ENCODE results near the gene TOMM40L. TPM values are rescaled to one million over a fixed set of nuclear protein-coding genes. Genes with fewer than 3 reads are reported as not detected.

The TOMM40L gene
- total RNA-seq, 1 donor from 2014 or later = 16.3 TPM

GRCh38 chr1:161198194-161198896, 27.5 kb upstream of the TOMM40L start:
- TF ChIP-seq, protein P1, sequence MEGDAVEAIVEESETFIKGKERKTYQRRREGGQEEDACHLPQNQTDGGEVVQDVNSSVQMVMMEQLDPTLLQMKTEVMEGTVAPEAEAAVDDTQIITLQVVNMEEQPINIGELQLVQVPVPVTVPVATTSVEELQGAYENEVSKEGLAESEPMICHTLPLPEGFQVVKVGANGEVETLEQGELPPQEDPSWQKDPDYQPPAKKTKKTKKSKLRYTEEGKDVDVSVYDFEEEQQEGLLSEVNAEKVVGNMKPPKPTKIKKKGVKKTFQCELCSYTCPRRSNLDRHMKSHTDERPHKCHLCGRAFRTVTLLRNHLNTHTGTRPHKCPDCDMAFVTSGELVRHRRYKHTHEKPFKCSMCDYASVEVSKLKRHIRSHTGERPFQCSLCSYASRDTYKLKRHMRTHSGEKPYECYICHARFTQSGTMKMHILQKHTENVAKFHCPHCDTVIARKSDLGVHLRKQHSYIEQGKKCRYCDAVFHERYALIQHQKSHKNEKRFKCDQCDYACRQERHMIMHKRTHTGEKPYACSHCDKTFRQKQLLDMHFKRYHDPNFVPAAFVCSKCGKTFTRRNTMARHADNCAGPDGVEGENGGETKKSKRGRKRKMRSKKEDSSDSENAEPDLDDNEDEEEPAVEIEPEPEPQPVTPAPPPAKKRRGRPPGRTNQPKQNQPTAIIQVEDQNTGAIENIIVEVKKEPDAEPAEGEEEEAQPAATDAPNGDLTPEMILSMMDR (IDR thresholded peaks at IDR 0.05; ENCODE audit: unreplicated experiment) = peak; percentile 29
- Mint-ChIP-seq H3K9me3 (ENCODE audit: low read depth) (no peaks in the 10 kb centered on the region), H3K4me3 (ENCODE audit: low read depth) (no peak overlapping the region), H3K4me1 (ENCODE audit: low read depth) (peaks cover 13% of the 10 kb centered on the region), H3K27me3 (peaks cover 3% of the 10 kb centered on the region), H3K36me3 (ENCODE audit: insufficient read depth) (no peaks in the 10 kb centered on the region), H3K27ac (peak overlapping the region; percentile 47)
- DNase-seq (ENCODE audit: low spot score, unreplicated experiment) = peak; percentile 38

- peaks cover 13% of the 10 kb centered on the region for H3K4me1 Mint-ChIP-seq (ENCODE audit: low read depth)
These were observed 26.9 kb upstream of the TOMM40L start, which contains the start of gene ADAMTS4 for GRCh38 chr1:161198897-161199431. Gene ADAMTS4, minus strand, starts transcription at chr1:161199054. Its CDS starts 427 bp downstream, at chr1:161198627.

DNA sequence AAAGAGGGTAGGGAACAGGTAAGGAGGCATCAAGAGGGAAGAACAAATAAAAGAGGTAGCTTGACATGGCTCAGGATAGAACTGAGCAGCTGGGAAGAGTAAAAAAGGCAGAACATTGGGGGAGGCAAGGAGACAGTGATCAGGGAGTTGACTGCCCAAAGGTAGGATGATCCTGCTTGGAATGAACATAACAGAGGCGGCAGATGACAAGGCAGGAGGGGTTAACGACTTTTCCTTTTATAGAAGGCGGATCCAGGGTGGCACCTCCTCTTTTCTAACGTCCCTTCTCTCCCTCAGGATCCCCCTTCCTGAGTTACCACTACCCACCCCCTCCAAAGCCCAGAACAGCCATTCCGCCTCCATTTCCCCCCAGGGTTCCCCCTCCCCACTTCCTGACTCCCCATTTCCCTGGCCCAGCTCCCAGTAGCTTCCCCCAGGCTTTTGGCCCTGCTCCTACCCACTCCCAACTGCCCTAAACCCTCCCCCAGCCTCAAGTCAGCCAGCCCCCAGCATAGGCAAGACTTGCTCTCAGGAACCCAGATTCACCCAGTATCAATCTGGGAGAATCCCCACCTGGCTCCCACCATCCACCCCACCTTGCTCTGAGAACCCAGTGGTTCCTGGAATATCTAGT, 26.2 kb upstream of the TOMM40L start:
- H3K4me3 Mint-ChIP-seq (ENCODE audit: low read depth) = no peak overlapping the region
- H3K27me3 Mint-ChIP-seq = peaks cover 3% of the 10 kb centered on the region
- TF ChIP-seq, protein P1 (IDR thresholded peaks at IDR 0.05; ENCODE audit: unreplicated experiment) = no peak
- H3K9me3 Mint-ChIP-seq (ENCODE audit: low read depth) = no peaks in the 10 kb centered on the region
- peaks cover 6% of the 10 kb centered on the region for H3K36me3 Mint-ChIP-seq (ENCODE audit: insufficient read depth)
- no peak overlapping the region for H3K27ac Mint-ChIP-seq
- peaks cover 16% of the 10 kb centered on the region for H3K4me1 Mint-ChIP-seq (ENCODE audit: low read depth)
- DNase-seq (ENCODE audit: low spot score, unreplicated experiment) = no peak

More at GRCh38 chr1:161198897-161199431, 26.9 kb upstream of the TOMM40L start, which contains the start of gene ADAMTS4:
- no peaks in the 10 kb centered on the region for H3K9me3 Mint-ChIP-seq (ENCODE audit: low read depth)
- TF ChIP-seq, protein P1 (IDR thresholded peaks at IDR 0.05; ENCODE audit: unreplicated experiment) = no peak
- DNase-seq (ENCODE audit: low spot score, unreplicated experiment) = no peak
- peaks cover under 1% of the 10 kb centered on the region for H3K36me3 Mint-ChIP-seq (ENCODE audit: insufficient read depth)
- peaks cover 3% of the 10 kb centered on the region for H3K27me3 Mint-ChIP-seq
- no peak within 1 kb of the TSS for H3K4me3 Mint-ChIP-seq (ENCODE audit: low read depth)
- H3K27ac Mint-ChIP-seq = peak within 1 kb of the TSS; percentile 47

DNA sequence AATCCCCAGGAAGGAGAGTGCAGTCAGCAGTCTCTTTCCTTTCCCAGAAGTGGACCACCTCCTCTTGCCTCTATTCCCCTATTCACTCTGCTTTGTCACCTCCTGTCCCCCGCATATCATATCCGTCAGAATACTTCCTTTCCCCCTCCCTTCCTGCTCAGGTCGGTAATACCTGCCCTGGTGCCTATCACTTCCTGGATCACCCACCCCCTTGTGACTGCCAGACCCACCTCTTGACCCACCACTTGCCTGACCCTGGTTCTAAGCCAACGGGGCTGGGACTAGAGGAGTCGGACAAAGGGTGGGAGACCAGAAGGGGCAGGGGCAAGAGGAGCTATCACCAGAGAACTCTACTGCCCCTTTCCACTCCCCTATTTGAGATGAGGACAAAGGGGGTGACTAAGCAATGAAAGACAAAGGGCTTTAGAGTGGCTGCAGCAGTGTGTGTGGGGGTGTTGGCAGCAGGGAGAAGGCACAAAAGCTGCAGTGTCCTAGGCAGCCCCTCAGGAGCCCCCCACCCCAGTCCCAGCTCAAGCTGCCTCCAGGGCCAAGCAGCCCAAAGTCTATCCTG, 25.4 kb upstream of the TOMM40L start:
- Mint-ChIP-seq H3K9me3 (ENCODE audit: low read depth) (no peaks in the 10 kb centered on the region), H3K36me3 (ENCODE audit: insufficient read depth) (peaks cover 7% of the 10 kb centered on the region), H3K27me3 (peaks cover 3% of the 10 kb centered on the region), H3K4me3 (ENCODE audit: low read depth) (no peak overlapping the region), H3K27ac (peak overlapping the region; percentile 77), H3K4me1 (ENCODE audit: low read depth) (peaks cover 16% of the 10 kb centered on the region)
- DNase-seq (ENCODE audit: low spot score, unreplicated experiment) = no peak
- TF ChIP-seq, protein P1 (IDR thresholded peaks at IDR 0.05; ENCODE audit: unreplicated experiment) = no peak

Data from progenitor cell of endocrine pancreas (in vitro differentiated cells).